ENCODE measurements around the gene LRRC49. TPM values are rescaled to one million over a fixed set of nuclear protein-coding genes. Genes with fewer than 3 reads are reported as not detected.

Gene LRRC49
- total and polyA plus RNA-seq, 2 of the 4 experiments (the other 2 are of a cell fraction), result 8.6 to 16.8 TPM

DNA sequence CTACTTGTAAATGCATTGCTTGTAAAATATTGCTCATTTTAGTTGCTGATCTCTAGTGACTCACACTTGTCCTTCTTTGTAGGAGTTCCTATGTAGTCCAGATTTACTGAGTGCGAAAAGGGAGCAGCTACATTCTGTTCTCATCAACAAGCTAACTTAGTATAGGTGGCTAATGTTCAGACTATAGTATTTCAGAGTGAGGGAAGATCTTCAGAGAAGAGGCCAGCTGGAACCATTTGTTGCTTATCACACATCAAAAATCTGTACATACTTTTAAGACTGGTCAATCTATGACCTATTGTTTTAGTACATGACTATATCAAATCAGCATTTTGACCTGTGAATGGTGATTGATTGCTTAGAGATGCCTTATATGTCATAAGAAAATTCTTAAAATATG, 151.4 kb downstream of the LRRC49 start:
- no peaks in the 10 kb centered on the region for H3K27me3 ChIP-seq (ENCODE audit: control insufficient read depth, insufficient read depth, low read length)
- H2AFZ ChIP-seq (replicated peaks; ENCODE audit: low read length, poor library complexity), result no peak overlapping the region
- no peak overlapping the region for H3K4me3 ChIP-seq (ENCODE audit: insufficient read depth, low read depth, low read length)
- H4K5ac ChIP-seq (ENCODE audit: low read depth, low read length), result no peak overlapping the region; the same call in 1 of the 2 replicates
- H3K4me1 ChIP-seq (ENCODE audit: control insufficient read depth, insufficient read depth, low read length), result peaks cover 13% of the 10 kb centered on the region
- peak overlapping the region in 1 of 2 experiments; percentile 53; a peak in 2 of 4 replicates for H4K8ac ChIP-seq (ENCODE audit: low read depth in 2 of 2, low read length in 2 of 2)
- ChIA-PET CTCF (no interaction called here), POLR2A (ENCODE audit: unreplicated experiment) (no interaction called here)
- peak overlapping the region; percentile 82 for H3K18ac ChIP-seq (ENCODE audit: low read depth, low read length)
- no peak overlapping the region; the same call in 1 of the 2 replicates for H3K4ac ChIP-seq (ENCODE audit: low read depth, low read length)
- 0 out of 2 replicates have a peak overlapping the region, but pooled peaks have one; percentile 11 for H4K91ac ChIP-seq (ENCODE audit: insufficient read depth, low read depth, low read length)
- H3K9ac ChIP-seq (ENCODE audit: low read depth, low read length), result no peak overlapping the region
- H4K20me1 ChIP-seq (ENCODE audit: insufficient read depth, low read length), result no peaks in the 10 kb centered on the region
- H3K27ac ChIP-seq (ENCODE audit: insufficient read depth, low read length), result no peak overlapping the region
- no peak overlapping the region for H2AK9ac ChIP-seq (replicated peaks; ENCODE audit: low read depth, low read length, poor library complexity)
- no peak for TF ChIP-seq MAZ (IDR thresholded peaks at IDR 0.05; ENCODE audit: borderline replicate concordance, low read depth, low read length)
- no peak for TF ChIP-seq POLR2A (IDR thresholded peaks at IDR 0.05; ENCODE audit: low read depth, low read length)
- TF ChIP-seq, protein P1, sequence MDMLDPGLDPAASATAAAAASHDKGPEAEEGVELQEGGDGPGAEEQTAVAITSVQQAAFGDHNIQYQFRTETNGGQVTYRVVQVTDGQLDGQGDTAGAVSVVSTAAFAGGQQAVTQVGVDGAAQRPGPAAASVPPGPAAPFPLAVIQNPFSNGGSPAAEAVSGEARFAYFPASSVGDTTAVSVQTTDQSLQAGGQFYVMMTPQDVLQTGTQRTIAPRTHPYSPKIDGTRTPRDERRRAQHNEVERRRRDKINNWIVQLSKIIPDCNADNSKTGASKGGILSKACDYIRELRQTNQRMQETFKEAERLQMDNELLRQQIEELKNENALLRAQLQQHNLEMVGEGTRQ (IDR thresholded peaks at IDR 0.05; ENCODE audit: low read depth, low read length), result no peak
- no peak for TF ChIP-seq MAFK (IDR thresholded peaks at IDR 0.05; ENCODE audit: low read depth, low read length)
- TF ChIP-seq MXI1 (IDR thresholded peaks at IDR 0.05; ENCODE audit: borderline replicate concordance, low read depth, low read length), result no peak
- no peak for TF ChIP-seq CEBPB (IDR thresholded peaks at IDR 0.05; ENCODE audit: low read depth, low read length)
- no peak for TF ChIP-seq NFE2L2 (IDR thresholded peaks at IDR 0.05; ENCODE audit: low read depth, low read length)
- no peak for TF ChIP-seq SMC3 (IDR thresholded peaks at IDR 0.05; ENCODE audit: low read depth, low read length)
- no peak for TF ChIP-seq RAD21 (IDR thresholded peaks at IDR 0.05; ENCODE audit: low read length)
- TF ChIP-seq CHD1 (IDR thresholded peaks at IDR 0.05; ENCODE audit: low read depth, low read length), result no peak
- TF ChIP-seq, protein P2, sequence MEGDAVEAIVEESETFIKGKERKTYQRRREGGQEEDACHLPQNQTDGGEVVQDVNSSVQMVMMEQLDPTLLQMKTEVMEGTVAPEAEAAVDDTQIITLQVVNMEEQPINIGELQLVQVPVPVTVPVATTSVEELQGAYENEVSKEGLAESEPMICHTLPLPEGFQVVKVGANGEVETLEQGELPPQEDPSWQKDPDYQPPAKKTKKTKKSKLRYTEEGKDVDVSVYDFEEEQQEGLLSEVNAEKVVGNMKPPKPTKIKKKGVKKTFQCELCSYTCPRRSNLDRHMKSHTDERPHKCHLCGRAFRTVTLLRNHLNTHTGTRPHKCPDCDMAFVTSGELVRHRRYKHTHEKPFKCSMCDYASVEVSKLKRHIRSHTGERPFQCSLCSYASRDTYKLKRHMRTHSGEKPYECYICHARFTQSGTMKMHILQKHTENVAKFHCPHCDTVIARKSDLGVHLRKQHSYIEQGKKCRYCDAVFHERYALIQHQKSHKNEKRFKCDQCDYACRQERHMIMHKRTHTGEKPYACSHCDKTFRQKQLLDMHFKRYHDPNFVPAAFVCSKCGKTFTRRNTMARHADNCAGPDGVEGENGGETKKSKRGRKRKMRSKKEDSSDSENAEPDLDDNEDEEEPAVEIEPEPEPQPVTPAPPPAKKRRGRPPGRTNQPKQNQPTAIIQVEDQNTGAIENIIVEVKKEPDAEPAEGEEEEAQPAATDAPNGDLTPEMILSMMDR (conservative IDR thresholded peaks at IDR 0.05; ENCODE audit: low read depth, low read length), result no peak
- no peak for TF ChIP-seq RCOR1 (IDR thresholded peaks at IDR 0.05; ENCODE audit: insufficient replicate concordance, low read length)
- no peak for TF ChIP-seq BHLHE40 (IDR thresholded peaks at IDR 0.05; ENCODE audit: low read depth, low read length)
- TF ChIP-seq FOS (IDR thresholded peaks at IDR 0.05; ENCODE audit: low read depth, low read length), result no peak
- TF ChIP-seq RFX5 (IDR thresholded peaks at IDR 0.05; ENCODE audit: low read depth, low read length), result no peak
- TF ChIP-seq, protein P3, sequence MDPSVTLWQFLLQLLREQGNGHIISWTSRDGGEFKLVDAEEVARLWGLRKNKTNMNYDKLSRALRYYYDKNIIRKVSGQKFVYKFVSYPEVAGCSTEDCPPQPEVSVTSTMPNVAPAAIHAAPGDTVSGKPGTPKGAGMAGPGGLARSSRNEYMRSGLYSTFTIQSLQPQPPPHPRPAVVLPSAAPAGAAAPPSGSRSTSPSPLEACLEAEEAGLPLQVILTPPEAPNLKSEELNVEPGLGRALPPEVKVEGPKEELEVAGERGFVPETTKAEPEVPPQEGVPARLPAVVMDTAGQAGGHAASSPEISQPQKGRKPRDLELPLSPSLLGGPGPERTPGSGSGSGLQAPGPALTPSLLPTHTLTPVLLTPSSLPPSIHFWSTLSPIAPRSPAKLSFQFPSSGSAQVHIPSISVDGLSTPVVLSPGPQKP (IDR thresholded peaks at IDR 0.05; ENCODE audit: borderline replicate concordance, low read depth, low read length), result no peak
- H3K56ac ChIP-seq (ENCODE audit: extremely low read depth, insufficient read depth, low read length), result no peak overlapping the region
- peaks cover 3% of the 10 kb centered on the region for H3K9me1 ChIP-seq (ENCODE audit: insufficient read depth, low read length)
- no CpG with 5 or more reads among the region's 1 CpG for WGBS, 2 experiments (ENCODE audit: extremely low coverage in 2 of 2, insufficient read length in 1 of 2)
- dilution Hi-C loops (cut with HindIII; ENCODE audit: low sequenced_read_pairs, unreplicated experiment) (no loop called here), in situ Hi-C loops (cut with MboI; ENCODE audit: low sequenced_read_pairs) (no loop called here), intact Hi-C loops (cut with micrococcal nuclease) (loop anchor here (5.0 kb wide), 1 partner anchor 38 kb away; no protein-coding TSS in a partner anchor)
- ATAC-seq (ENCODE audit: low read depth), result peak; percentile 48
- no TSS peak for BruUV-seq (replicated peaks)
- peak overlapping the region; percentile 62; the same call in 1 of the 2 replicates for H2BK20ac ChIP-seq (ENCODE audit: low read depth, low read length)
- H2BK5ac ChIP-seq (ENCODE audit: low read depth, low read length, poor library complexity, severe bottlenecking), result peak overlapping the region; percentile 87
- no peak overlapping the region for H3K4me2 ChIP-seq (ENCODE audit: low read depth, low read length)
- H3K9me3 ChIP-seq (ENCODE audit: control insufficient read depth, insufficient read depth, low read length), result no peaks in the 10 kb centered on the region
- no peak overlapping the region for H2AK5ac ChIP-seq (ENCODE audit: low read depth, low read length)
- no peaks in the 10 kb centered on the region for H3K79me1 ChIP-seq (ENCODE audit: low read depth in 1 of 2, low read length in 2 of 2)
- H2BK15ac ChIP-seq (ENCODE audit: low read depth, low read length), result peak overlapping the region; percentile 40; the same call in 1 of the 3 replicates
- DNase-seq, result peak; percentile 82
- H3K36me3 ChIP-seq (ENCODE audit: control insufficient read depth, insufficient read depth, low read length), result no peaks in the 10 kb centered on the region
- peak overlapping the region; percentile 12 for H3K14ac ChIP-seq (replicated peaks; ENCODE audit: low read depth, low read length)
- H3K23ac ChIP-seq (ENCODE audit: low read depth, low read length), result 0 out of 2 replicates have a peak overlapping the region, but pooled peaks have one; percentile 1
- peak overlapping the region; percentile 30; the same call in 1 of the 2 replicates for H2BK120ac ChIP-seq (ENCODE audit: low read depth, low read length)

Data from IMR-90 (cell line).